Activated CD4-positive, alpha-beta T cell treated with anti-CD3 and anti-CD28 coated beads for 48 hours (primary cell): ENCODE measurements around the gene SRA1.
A peak's percentile ranks its signal among the peaks of the same experiment; 100 is the strongest.

ENCODE experiments used
- DNase-seq: peaks from one replicate; pipeline ENCODE4 v3.0.0-alpha.2; 2020

SRA1 gene

GRCh38 chr5:140570058-140570457 is 12.8 kb upstream of the SRA1 start:
- no peak for DNase-seq

GRCh38 chr5:140569197-140569596 is 11.9 kb upstream of the SRA1 start:
- no peak for DNase-seq

GRCh38 chr5:140568443-140569063 is 11.3 kb upstream of the SRA1 start:
- DNase-seq: no peak

- DNase-seq: no peak
These were observed 10.6 kb upstream of the SRA1 start for GRCh38 chr5:140567871-140568270.

GRCh38 chr5:140567136-140567818 is 10.0 kb upstream of the SRA1 start:
- DNase-seq: no peak

GRCh38 chr5:140566665-140567064 is 9.4 kb upstream of the SRA1 start:
- no peak for DNase-seq

- DNase-seq: no peak
These were observed 8.5 kb upstream of the SRA1 start for GRCh38 chr5:140565780-140566095.

- no peak for DNase-seq
These were observed 7.9 kb upstream of the SRA1 start for GRCh38 chr5:140565024-140565779.

- DNase-seq: peak; percentile 97
These were observed 7.1 kb upstream of the SRA1 start, which contains the start of the genes APBB3 and SLC35A4 for GRCh38 chr5:140564196-140565023. Gene APBB3, minus strand, starts transcription at chr5:140564598. Its CDS starts 353 bp downstream, at chr5:140564245. Gene SLC35A4, plus strand, starts transcription at chr5:140564828. Its CDS starts 2,342 bp downstream, at chr5:140567170.

GRCh38 chr5:140563596-140563995 is 6.3 kb upstream of the SRA1 start:
- no peak for DNase-seq

- DNase-seq: no peak
These were observed 4.7 kb upstream of the SRA1 start for GRCh38 chr5:140561753-140562523.

- no peak for DNase-seq
These were observed 3.0 kb upstream of the SRA1 start for GRCh38 chr5:140560227-140560626.

- DNase-seq: no peak
These were observed 1.3 kb upstream of the SRA1 start for GRCh38 chr5:140558542-140558941.

- DNase-seq: no peak
These were observed 692 bp upstream of the SRA1 start for GRCh38 chr5:140557965-140558364.

- DNase-seq: no peak
These were observed 835 bp downstream of the SRA1 start for GRCh38 chr5:140556438-140556837.

GRCh38 chr5:140555747-140556312 is 1.4 kb downstream of the SRA1 start:
- DNase-seq: no peak

GRCh38 chr5:140554454-140554853 is 2.8 kb downstream of the SRA1 start:
- DNase-seq: no peak

GRCh38 chr5:140553657-140554056 is 3.6 kb downstream of the SRA1 start:
- no peak for DNase-seq

GRCh38 chr5:140551872-140552271 is 5.4 kb downstream of the SRA1 start:
- DNase-seq: no peak

- DNase-seq: no peak
These were observed 6.9 kb downstream of the SRA1 start for GRCh38 chr5:140550147-140551079.
